Endothelial cell of umbilical vein (primary cell): ENCODE results near the gene NT5DC1. TPM values are rescaled to one million over a fixed set of nuclear protein-coding genes. Genes with fewer than 3 reads are reported as not detected.
A peak's percentile ranks its signal among the peaks of the same experiment; 100 is the strongest.

Source experiments
- BruUV-seq: library from RNA; stranded (reverse); fragments of 400-500 nt; replicated peaks from 2 replicates; lab custom pipeline; 2021; lab: Mats Ljungman, UMichigan
- CTCF ChIA-PET: fragments of 300-600, 350-600 bp; sonication (Branson Sonifier 250); formaldehyde crosslinking; loops from one replicate; lab custom pipeline; 2021; ENCODE audit warnings: antibody characterized with exemption, inconsistent platforms; lab: Charles Lee
- POLR2A ChIA-PET: fragments of 300-600, 350-600 bp; sonication (Branson Sonifier 250); formaldehyde crosslinking; loops from one replicate; lab custom pipeline; 2021; ENCODE audit warnings: antibody characterized with exemption, inconsistent platforms; lab: Charles Lee
- DNase-seq: peaks from one replicate; pipeline ENCODE4 v3.0.0-alpha.2; 2011; ENCODE audit warnings: low read depth, low spot score
- FAIRE-seq: peaks from 2 replicates; lab custom pipeline; 2011; peaks lifted over from hg19 to GRCh38; lab: Jason Lieb, UNC
- H2AFZ ChIP-seq: 2 replicates; pipeline ENCODE4 v1.6.0; 2012; ENCODE audit warnings: low read depth, low read length, control low read depth, inconsistent platforms
- H3K27ac ChIP-seq: 2 replicates; pipeline ENCODE4 v1.5.1; 2011; ENCODE audit warnings: low read depth, mild to moderate bottlenecking, control low read depth, low read length, moderate library complexity; ENCODE audit not compliant: insufficient read depth
- H3K27me3 ChIP-seq, 2 experiments: 2 replicates each; pipeline versions ENCODE4 v1.6.0 to v1.6.1; 2011; ENCODE audit warnings: low read length in 2 of 2, mixed read lengths in 1 of 2; ENCODE audit not compliant: control insufficient read depth in 2 of 2, insufficient read depth in 2 of 2
- H3K36me3 ChIP-seq, 2 experiments: 2 replicates in 1 of 2; 3 replicates in 1 of 2; pipeline ENCODE4 v1.5.1; 2011; ENCODE audit warnings: low read length in 2 of 2, mild to moderate bottlenecking in 1 of 2, moderate library complexity in 1 of 2; ENCODE audit not compliant: control insufficient read depth in 2 of 2, insufficient read depth in 2 of 2; ENCODE audit errors: extremely low read depth in 1 of 2
- H3K4me1 ChIP-seq: 3 replicates; pipeline ENCODE4 v1.5.1; 2011; ENCODE audit warnings: mild to moderate bottlenecking, low read length; ENCODE audit not compliant: control insufficient read depth, insufficient read depth; ENCODE audit errors: extremely low read depth
- H3K4me2 ChIP-seq: 2 replicates; pipeline ENCODE4 v1.6.1; 2011; ENCODE audit warnings: low read length, control low read depth, mixed read lengths; ENCODE audit not compliant: insufficient read depth
- H3K4me3 ChIP-seq, 3 experiments: fragments of 200-600 bp in 1 of 3; sonication (generic), shearing (Covaris generic) in 1 of 3; replicated peaks in 1 of 3; 2 replicates each; pipeline ENCODE4 v1.5.1; 2011 to 2016; ENCODE audit warnings: control low read depth in 3 of 3, low read length in 3 of 3, mild to moderate bottlenecking in 2 of 3, inconsistent platforms in 1 of 3, low read depth in 1 of 3, moderate library complexity in 1 of 3; ENCODE audit not compliant: insufficient read depth in 1 of 3
- H3K79me2 ChIP-seq: 2 replicates; pipeline ENCODE4 v1.6.0; 2012; ENCODE audit warnings: low read length, inconsistent platforms; ENCODE audit not compliant: control insufficient read depth, insufficient read depth
- H3K9ac ChIP-seq: replicated peaks from 2 replicates; pipeline ENCODE3; 2011; ENCODE audit warnings: low read length, control low read depth; ENCODE audit not compliant: insufficient read depth; ENCODE audit errors: extremely low read depth
- H3K9me1 ChIP-seq: replicated peaks from 3 replicates; pipeline ENCODE4 v1.6.0; 2011; ENCODE audit warnings: mild to moderate bottlenecking, low read length; ENCODE audit not compliant: control insufficient read depth, insufficient read depth; ENCODE audit errors: extremely low read depth
- H3K9me3 ChIP-seq: replicated peaks from 2 replicates; pipeline ENCODE4 v1.5.1; 2012; ENCODE audit warnings: low read length, inconsistent platforms; ENCODE audit not compliant: control insufficient read depth, insufficient read depth
- H4K20me1 ChIP-seq: replicated peaks from 2 replicates; pipeline ENCODE3; 2011; ENCODE audit warnings: mild to moderate bottlenecking, low read length; ENCODE audit not compliant: control insufficient read depth, insufficient read depth; ENCODE audit errors: extremely low read depth
- FOS ChIP-seq: IDR thresholded peaks from 2 replicates; pipeline ENCODE4 v1.6.1; 2011; ENCODE audit warnings: mild to moderate bottlenecking, low read length, moderate library complexity, borderline replicate concordance; ENCODE audit not compliant: insufficient read depth
- GATA2 ChIP-seq: IDR thresholded peaks from 2 replicates; pipeline ENCODE4 v1.7.0; 2011; ENCODE audit warnings: low read depth, mild to moderate bottlenecking, moderate library complexity, mixed read lengths, low read length; ENCODE audit not compliant: insufficient read length, insufficient read depth
- JUN ChIP-seq: IDR thresholded peaks from 2 replicates; pipeline ENCODE4 v1.6.1; 2011; ENCODE audit warnings: borderline replicate concordance, low read depth; ENCODE audit not compliant: insufficient read length, insufficient read depth
- dilution Hi-C: fragments of 300-500 bp; cut with MboI; formaldehyde crosslinking; loops from one replicate; pipeline ENCODE4 v1.15.0; 2019; ENCODE audit warnings: low sequenced_read_pairs; ENCODE audit not compliant: extremely low pct_ligation_motif_present
- intact Hi-C: fragments of 100-400 bp; cut with micrococcal nuclease; formaldehyde crosslinking; loops from one replicate; pipeline ENCODE4 v1.10.0; 2022
- polyA plus RNA-seq, 4 experiments: library from polyadenylated mRNA; depleted of rRNA in 3 of 4; stranded (reverse) in 3 of 4; unstranded in 1 of 4; fragments of >200 nt; gene quantifications; 2 replicates each; pipeline versions ENCODE4 v1.2.1 to v1.2.3, GENCODE V29; 2011 to 2012; ENCODE audit warnings: missing spikeins in 1 of 4
- total RNA-seq: library from RNA; stranded (reverse); gene quantifications from 2 replicates; pipeline ENCODE4 v1.2.3, GENCODE V29; 2021

Gene NT5DC1
- total and polyA plus RNA-seq, 2 donors (not counting 3 experiments of a cell fraction or from before 2014, with no cell fraction given) = 11.3 to 24.3 TPM

GRCh38 chr6:116244284-116244683 lies 143.6 kb downstream of the NT5DC1 start:
- Histone ChIP-seq H3K27ac (no peak overlapping the region), H3K4me2 (no peak overlapping the region), H3K36me3 (peaks cover 0 to 2% of the 10 kb centered on the region in 2 experiments), H3K79me2 (no peaks in the 10 kb centered on the region), H3K9ac (no peak overlapping the region), H3K4me1 (peaks cover 12% of the 10 kb centered on the region), H2AFZ (no peak overlapping the region), H3K4me3 (no peak overlapping the region), H3K27me3 (no peaks in the 10 kb centered on the region), H3K9me1 (no peaks in the 10 kb centered on the region), H3K9me3 (no peaks in the 10 kb centered on the region), H4K20me1 (no peaks in the 10 kb centered on the region)
- CTCF ChIA-PET = interaction anchor here (1.6 kb wide), 1 partner anchor 35 kb away, joined by 3 read pairs; the partner anchor contains the start of gene TSPYL1
- POLR2A ChIA-PET = no interaction called here
- intact Hi-C loops = no loop called here
- no peak for DNase-seq
- no peak for TF ChIP-seq FOS
- dilution Hi-C loops = no loop called here
- no peak for FAIRE-seq
- BruUV-seq = no TSS peak

GRCh38 chr6:116246089-116246488 lies 145.4 kb downstream of the NT5DC1 start:
- peaks cover 29% of the 10 kb centered on the region for H3K4me1 ChIP-seq
- H3K4me3 ChIP-seq = peak overlapping the region in 1 of 3 experiments; percentile 12
- TF ChIP-seq GATA2 (peak; percentile 42), FOS (peak; percentile 61), JUN (no peak)
- ChIA-PET CTCF (interaction anchor here (0.7 to 1.5 kb wide), 4 partner anchors 23 to 289 kb away, joined by 3 to 11 read pairs (median 8); no protein-coding TSS in a partner anchor), POLR2A (interaction anchor here (0.6 kb wide), 1 partner anchor 371 kb away, joined by 3 read pairs; no protein-coding TSS in a partner anchor)
- FAIRE-seq (no peak), DNase-seq (peak; percentile 75)
- peaks cover 0 to 2% of the 10 kb centered on the region in 2 experiments for H3K36me3 ChIP-seq
- H3K9ac ChIP-seq = peak overlapping the region; percentile 29
- H4K20me1 ChIP-seq = no peaks in the 10 kb centered on the region
- H3K9me3 ChIP-seq = no peaks in the 10 kb centered on the region
- peak overlapping the region; percentile 80 for H3K4me2 ChIP-seq
- intact Hi-C loops (no loop called here), dilution Hi-C loops (no loop called here)
- H3K79me2 ChIP-seq = peaks cover 6% of the 10 kb centered on the region
- H3K27me3 ChIP-seq = no peaks in the 10 kb centered on the region
- peak overlapping the region; percentile 42 for H3K27ac ChIP-seq
- no peak overlapping the region for H2AFZ ChIP-seq
- no TSS peak for BruUV-seq
- no peaks in the 10 kb centered on the region for H3K9me1 ChIP-seq
